ENCODE data around the gene MADD.

The MADD gene

GRCh38 chr11:47327949-47328348, 58.0 kb downstream of the MADD start:
- H3K4me3 ChIP-seq (ENCODE audit: low read depth, low read length) = no peak overlapping the region
- TF ChIP-seq CTCF (IDR thresholded peaks at IDR 0.05; ENCODE audit: low read depth, low read length, missing control alignments) = no peak
- DNase-seq (ENCODE audit: low read depth) = no peak

GRCh38 chr11:47328449-47329390, 58.8 kb downstream of the MADD start:
- no peak overlapping the region for H3K4me3 ChIP-seq (ENCODE audit: low read depth, low read length)
- TF ChIP-seq CTCF (IDR thresholded peaks at IDR 0.05; ENCODE audit: low read depth, low read length, missing control alignments) = peak; percentile 24
- DNase-seq (ENCODE audit: low read depth) = peak; percentile 16

- no peak overlapping the region for H3K4me3 ChIP-seq (ENCODE audit: low read depth, low read length)
- DNase-seq (ENCODE audit: low read depth) = no peak
- TF ChIP-seq CTCF (IDR thresholded peaks at IDR 0.05; ENCODE audit: low read depth, low read length, missing control alignments) = no peak
Observed at GRCh38 chr11:47329431-47329986, 59.6 kb downstream of the MADD start.

GRCh38 chr11:47329987-47330931, 60.3 kb downstream of the MADD start:
- no peak for TF ChIP-seq CTCF (IDR thresholded peaks at IDR 0.05; ENCODE audit: low read depth, low read length, missing control alignments)
- DNase-seq (ENCODE audit: low read depth) = no peak
- H3K4me3 ChIP-seq (ENCODE audit: low read depth, low read length) = no peak overlapping the region

- no peak overlapping the region for H3K4me3 ChIP-seq (ENCODE audit: low read depth, low read length)
- TF ChIP-seq CTCF (IDR thresholded peaks at IDR 0.05; ENCODE audit: low read depth, low read length, missing control alignments) = no peak
- DNase-seq (ENCODE audit: low read depth) = no peak
Observed at GRCh38 chr11:47331454-47332302, 61.7 kb downstream of the MADD start.

- TF ChIP-seq CTCF (IDR thresholded peaks at IDR 0.05; ENCODE audit: low read depth, low read length, missing control alignments) = no peak
- no peak for DNase-seq (ENCODE audit: low read depth)
Observed at GRCh38 chr11:47332303-47332711, 62.4 kb downstream of the MADD start.

More at GRCh38 chr11:47332303-47332711, 62.4 kb downstream of the MADD start:
- no peak overlapping the region for H3K4me3 ChIP-seq (ENCODE audit: low read depth, low read length)

Data from GM12864 (cell line).